Pancreas (tissue), 10 donors: ENCODE measurements around the gene VEGFD. TPM values are rescaled to one million over a fixed set of nuclear protein-coding genes. Genes with fewer than 3 reads are reported as not detected.

Experiments used
- ATAC-seq, 4 donors: fragments of 200-7000 bp; cut with Tn5 transposase; one replicate each; pipeline versions ENCODE4 v1.8.0 to v1.9.1; 2020; ENCODE audit warnings: mild to moderate bottlenecking in 4 of 4, moderate library complexity in 4 of 4
- DNase-seq, 6 donors: peaks; one replicate each; pipeline ENCODE4 v3.0.0-alpha.2; 2020
- FAIRE-seq: peaks from 2 replicates; lab custom pipeline; 2012; peaks lifted over from hg19 to GRCh38; lab: Jason Lieb, UNC
- H3K27ac ChIP-seq, 4 donors: fragments of 200-600 bp; sonication (generic); 1 replicate in 3 of 4; 2 replicates in 1 of 4; pipeline versions ENCODE4 v1.5.0 to v1.8.0; 2020
- H3K27me3 ChIP-seq, 4 donors: fragments of 200-600 bp; one replicate each; pipeline ENCODE4 v1.8.0; 2021
- H3K36me3 ChIP-seq, 3 donors: fragments of 200-600 bp; sonication (generic) in 1 of 3; one replicate each; pipeline versions ENCODE4 v1.5.0 to v1.8.0; 2020 to 2021
- H3K4me1 ChIP-seq, 3 donors: fragments of 200-600 bp; one replicate each; pipeline ENCODE4 v1.8.0; 2021
- H3K4me3 ChIP-seq, 4 donors: fragments of 200-600 bp; sonication (generic) in 2 of 4; one replicate each; pipeline versions ENCODE4 v1.5.0 to v1.8.0; 2020 to 2021
- H3K9me3 ChIP-seq, 4 donors: fragments of 200-600 bp; one replicate each; pipeline ENCODE4 v1.8.0; 2021
- WGBS, 2 donors: extraction: QIAGEN DNeasy Blood & Tissue Kit; methylation state at CpG; one replicate each; pipeline ENCODE4 v1.1.7; 2013; 5-methylcytosine and 5-hydroxymethylcytosine counted together
- intact Hi-C, 3 donors: fragments of 100-400 bp; cut with DNase I; formaldehyde crosslinking; loops; one replicate each; pipeline versions ENCODE4 v1.11.1 to v1.14.2; 2022
- polyA plus RNA-seq, 2 donors: library from polyadenylated mRNA; stranded (reverse); fragments of 200-250 nt; gene quantifications; one replicate each; pipeline ENCODE4 v1.2.3, GENCODE V29; 2013
- total RNA-seq, 6 donors: library from RNA; stranded (reverse); fragmentation: NEBNext Ultra II Directional in 4 of 6; extraction: Animal tissue kit (Norgen Biotek cat#: 25700) in 4 of 6; gene quantifications; one replicate each; pipeline versions ENCODE4 v1.2.1 to v1.2.4, GENCODE V29; 2021 to 2023
- TF ChIP-seq, protein P1 (sequence below), 4 donors: fragments of 200-600 bp; sonication (generic) in 3 of 4; IDR thresholded peaks; one replicate each; pipeline versions ENCODE4 v1.5.0 to v1.8.0; 2021; ENCODE audit warnings: antibody characterized with exemption in 4 of 4
- donor health status: healthy with polysubstance abuse.
- donor health status: DM: no; HTN: no; CAD: no; lungs with moderate emphysema.
- donor health status: DM: no; HTN: no; CAD: no.
- donor health status: control.
- donor health status: control.
- donor health status: Bipolar disorder and iron deficiency.
- donor health status: DM: yes; HTN: yes; CAD: no.
- donor health status: DM: no; HTN: no; CAD: no.
- donor health status: DM: no; HTN: no; CAD: no.
- donor health status: DM: yes; HTN: yes; CAD: no.

Gene VEGFD
- total and polyA plus RNA-seq, 8 donors = 0.19 to 1.3 (median 0.49) TPM; not detected in 1

DNA sequence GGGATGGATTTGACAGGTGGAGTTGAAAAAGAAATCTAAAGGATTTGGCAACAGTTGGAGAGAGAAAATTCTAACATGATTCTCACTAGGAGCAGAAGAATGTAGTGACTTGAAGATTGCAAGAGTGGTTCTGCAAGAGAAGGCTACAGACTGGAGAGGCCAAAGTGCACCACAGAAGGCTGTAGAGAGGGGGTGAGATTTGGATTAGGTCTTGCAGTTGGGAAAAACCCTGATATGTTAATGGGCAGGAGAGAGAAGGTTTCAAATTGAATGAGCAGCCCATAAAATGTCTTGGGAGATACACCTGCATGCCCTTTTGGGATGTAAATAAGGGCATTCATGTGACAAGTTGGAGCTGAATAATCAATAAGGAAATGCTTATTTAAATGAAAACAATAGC lies 14.7 kb upstream of the VEGFD start:
- DNase-seq (no peak), FAIRE-seq (no peak), ATAC-seq (no peak)
- intact Hi-C loops = no loop called here
- H3K27me3 ChIP-seq = peaks cover 0 to 8% (median 0%) of the 10 kb centered on the region in 4 donors
- TF ChIP-seq, protein P1, sequence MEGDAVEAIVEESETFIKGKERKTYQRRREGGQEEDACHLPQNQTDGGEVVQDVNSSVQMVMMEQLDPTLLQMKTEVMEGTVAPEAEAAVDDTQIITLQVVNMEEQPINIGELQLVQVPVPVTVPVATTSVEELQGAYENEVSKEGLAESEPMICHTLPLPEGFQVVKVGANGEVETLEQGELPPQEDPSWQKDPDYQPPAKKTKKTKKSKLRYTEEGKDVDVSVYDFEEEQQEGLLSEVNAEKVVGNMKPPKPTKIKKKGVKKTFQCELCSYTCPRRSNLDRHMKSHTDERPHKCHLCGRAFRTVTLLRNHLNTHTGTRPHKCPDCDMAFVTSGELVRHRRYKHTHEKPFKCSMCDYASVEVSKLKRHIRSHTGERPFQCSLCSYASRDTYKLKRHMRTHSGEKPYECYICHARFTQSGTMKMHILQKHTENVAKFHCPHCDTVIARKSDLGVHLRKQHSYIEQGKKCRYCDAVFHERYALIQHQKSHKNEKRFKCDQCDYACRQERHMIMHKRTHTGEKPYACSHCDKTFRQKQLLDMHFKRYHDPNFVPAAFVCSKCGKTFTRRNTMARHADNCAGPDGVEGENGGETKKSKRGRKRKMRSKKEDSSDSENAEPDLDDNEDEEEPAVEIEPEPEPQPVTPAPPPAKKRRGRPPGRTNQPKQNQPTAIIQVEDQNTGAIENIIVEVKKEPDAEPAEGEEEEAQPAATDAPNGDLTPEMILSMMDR (IDR thresholded peaks at IDR 0.05) = no peak
- H3K4me3 ChIP-seq = no peak overlapping the region
- H3K4me1 ChIP-seq = no peaks in the 10 kb centered on the region
- no peaks in the 10 kb centered on the region for H3K9me3 ChIP-seq
- H3K27ac ChIP-seq = no peak overlapping the region
- H3K36me3 ChIP-seq = no peaks in the 10 kb centered on the region

- Histone ChIP-seq H3K27ac (no peak overlapping the region), H3K9me3 (no peaks in the 10 kb centered on the region), H3K36me3 (no peaks in the 10 kb centered on the region), H3K4me1 (no peaks in the 10 kb centered on the region), H3K27me3 (peaks cover 0 to 9% (median 0%) of the 10 kb centered on the region in 4 donors), H3K4me3 (no peak overlapping the region)
- 41 to 46% methylated on average over 2 of the region's 2 CpGs for WGBS, 2 donors
- intact Hi-C loops = no loop called here
- TF ChIP-seq, protein P1 (IDR thresholded peaks at IDR 0.05) = no peak
- DNase-seq = no peak
- FAIRE-seq = no peak
- ATAC-seq = no peak
Measured at GRCh38 chrX:15395789-15396188, 11.6 kb upstream of the VEGFD start.

GRCh38 chrX:15391850-15392249 lies 7.6 kb upstream of the VEGFD start:
- peaks cover 0 to 12% (median 0%) of the 10 kb centered on the region in 4 donors for H3K27me3 ChIP-seq
- H3K4me1 ChIP-seq = no peaks in the 10 kb centered on the region
- FAIRE-seq (no peak), DNase-seq (no peak), ATAC-seq (no peak)
- H3K36me3 ChIP-seq = no peaks in the 10 kb centered on the region
- no peak overlapping the region for H3K4me3 ChIP-seq
- intact Hi-C loops = no loop called here
- H3K9me3 ChIP-seq = no peaks in the 10 kb centered on the region
- TF ChIP-seq, protein P1 (IDR thresholded peaks at IDR 0.05) = no peak
- no peak overlapping the region for H3K27ac ChIP-seq
- WGBS, 2 donors = 68 to 85% methylated on average over 4 of the region's 4 CpGs

DNA sequence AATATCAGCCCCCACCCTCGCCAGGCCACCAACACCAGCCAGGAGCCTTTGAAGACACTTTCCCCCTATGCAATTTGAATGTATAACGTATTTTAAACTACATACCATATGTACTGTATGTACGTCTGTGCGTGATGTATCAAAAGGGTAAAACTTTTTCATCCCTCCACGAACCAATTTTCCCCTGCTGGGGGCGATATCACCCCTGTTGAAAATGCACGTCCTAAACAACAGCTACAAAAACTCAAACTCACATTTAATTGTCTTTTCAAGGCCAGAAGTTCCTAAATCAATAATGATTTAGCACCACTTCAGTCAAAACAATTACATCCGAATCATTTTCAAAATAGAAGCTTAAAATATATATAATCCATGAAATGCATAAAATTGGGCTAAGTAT lies 1.4 kb downstream of the VEGFD start:
- 47 to 69% methylated on average over 8 of the region's 8 CpGs for WGBS, 2 donors
- H3K36me3 ChIP-seq = no peaks in the 10 kb centered on the region
- FAIRE-seq = no peak
- TF ChIP-seq, protein P1 (IDR thresholded peaks at IDR 0.05) = no peak
- H3K27me3 ChIP-seq = peaks cover 0 to 19% (median 0%) of the 10 kb centered on the region in 4 donors
- DNase-seq = no peak
- H3K4me1 ChIP-seq = no peaks in the 10 kb centered on the region
- H3K4me3 ChIP-seq = no peak overlapping the region
- intact Hi-C loops = no loop called here
- no peak overlapping the region for H3K27ac ChIP-seq
- H3K9me3 ChIP-seq = no peaks in the 10 kb centered on the region
- no peak for ATAC-seq

- H3K4me1 ChIP-seq = no peaks in the 10 kb centered on the region
- TF ChIP-seq, protein P1 (IDR thresholded peaks at IDR 0.05) = no peak
- H3K36me3 ChIP-seq = no peaks in the 10 kb centered on the region
- H3K27ac ChIP-seq = no peak overlapping the region
- 83 to 86% methylated on average over 1 of the region's 1 CpG for WGBS, 2 donors
- no peak overlapping the region for H3K4me3 ChIP-seq
- no peaks in the 10 kb centered on the region for H3K9me3 ChIP-seq
- no peak for FAIRE-seq
- peaks cover 0 to 16% (median 0%) of the 10 kb centered on the region in 4 donors for H3K27me3 ChIP-seq
- DNase-seq = no peak
- intact Hi-C loops = no loop called here
- no peak for ATAC-seq
Measured at GRCh38 chrX:15376956-15377355, 7.3 kb downstream of the VEGFD start.
